HL-60 (cell line): Measurements from ENCODE around the gene TMEM176B.
"Not testable (repeated sequence)": the region's sequence is repeated elsewhere in the genome, so short reads cannot be mapped to it uniquely, and the experiment has no call there.

Experiments used
- DNase-seq, 2 experiments: peaks; one replicate each; pipeline ENCODE4 v3.0.0-alpha.2; 2010 to 2020; ENCODE audit warnings: low read depth in 1 of 2, low spot score in 1 of 2
- H3K27ac ChIP-seq: fragments of 250-450 bp; sonication (Bioruptor Pico); replicated peaks from 2 replicates; pipeline ENCODE4 v1.5.1; 2020; ENCODE audit warnings: mild to moderate bottlenecking, moderate library complexity
- H3K27me3 ChIP-seq: fragments of 250-450 bp; sonication (Bioruptor Pico); 2 replicates; pipeline ENCODE4 v1.5.1; 2021; ENCODE audit warnings: mild to moderate bottlenecking, moderate library complexity; ENCODE audit not compliant: insufficient read depth, poor library complexity, severe bottlenecking
- H3K4me3 ChIP-seq: replicated peaks from 2 replicates; pipeline ENCODE4 v1.5.1; 2011; ENCODE audit warnings: mild to moderate bottlenecking, control low read depth, low read length; ENCODE audit not compliant: insufficient read depth
- CTCF ChIP-seq: IDR thresholded peaks from one replicate; pipeline ENCODE4 v1.5.1; 2011; ENCODE audit warnings: low read length, control low read depth, inconsistent platforms; ENCODE audit not compliant: insufficient read depth
- GABPA ChIP-seq: IDR thresholded peaks from 2 replicates; pipeline ENCODE4 v1.6.1; 2012; ENCODE audit warnings: low read depth
- POLR2AphosphoS5 ChIP-seq: IDR thresholded peaks from 2 replicates; pipeline ENCODE4 v1.6.1; 2012; ENCODE audit warnings: low read depth
- REST ChIP-seq: IDR thresholded peaks from 2 replicates; pipeline ENCODE4 v1.6.1; 2012; ENCODE audit warnings: low read depth; ENCODE audit not compliant: insufficient replicate concordance
- SPI1 ChIP-seq: IDR thresholded peaks from 2 replicates; pipeline ENCODE4 v1.6.1; 2012; ENCODE audit warnings: low read depth, mild to moderate bottlenecking, borderline replicate concordance

TMEM176B gene

GRCh38 chr7:150780292-150780691, 19.9 kb downstream of the TMEM176B start:
- TF ChIP-seq SPI1 (no peak), POLR2AphosphoS5 (no peak), GABPA (no peak), CTCF (no peak), REST (no peak)
- DNase-seq, result peak in 1 of 2 experiments; percentile 5
- Histone ChIP-seq H3K27me3 (no peaks in the 10 kb centered on the region), H3K4me3 (no peak overlapping the region), H3K27ac (no peak overlapping the region; the same call in 1 of the 2 replicates)

- Histone ChIP-seq H3K4me3 (no peak overlapping the region), H3K27ac (no peak overlapping the region), H3K27me3 (no peaks in the 10 kb centered on the region)
- TF ChIP-seq POLR2AphosphoS5 (no peak), SPI1 (no peak), REST (no peak), CTCF (peak; percentile 81), GABPA (no peak)
- peak in 1 of 2 experiments; percentile 74 for DNase-seq
Observed at GRCh38 chr7:150778738-150779301, 21.3 kb downstream of the TMEM176B start.

DNA sequence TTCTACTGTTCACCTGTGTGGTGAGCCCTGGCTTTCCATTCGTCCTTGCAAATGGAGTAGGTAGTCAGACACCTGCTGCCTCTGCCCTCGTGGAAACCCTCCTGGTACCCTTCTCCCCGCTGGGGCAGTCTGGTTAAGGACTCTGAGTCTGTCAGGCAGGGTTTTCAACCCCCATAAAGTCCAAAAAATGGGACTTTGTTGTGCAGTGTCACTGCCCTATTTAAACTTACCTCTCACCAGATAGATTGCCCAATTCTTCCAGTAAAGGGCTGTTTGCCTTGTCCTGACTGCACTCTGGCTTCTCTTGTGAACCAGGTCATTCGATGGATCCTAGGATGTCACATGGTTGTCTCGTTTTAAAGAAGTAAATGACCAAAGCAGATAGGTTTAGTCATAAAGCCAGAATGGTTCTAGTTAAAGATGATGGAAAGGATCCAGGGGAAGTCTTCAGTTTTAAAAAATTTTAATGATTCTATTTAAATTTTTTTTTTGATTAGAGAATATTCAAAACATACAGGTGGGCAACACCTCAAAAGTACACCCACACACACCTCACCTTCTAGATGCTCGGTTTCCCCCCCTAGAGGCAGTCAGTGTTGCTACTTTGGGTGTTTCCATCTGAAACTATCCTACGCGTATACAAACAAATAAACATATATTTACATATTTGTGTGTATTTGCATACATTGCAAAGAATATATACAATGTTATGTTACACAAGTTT, 22.0 kb downstream of the TMEM176B start:
- DNase-seq, result no peak
- H3K4me3 ChIP-seq, result no peak overlapping the region
- H3K27me3 ChIP-seq, result no peaks in the 10 kb centered on the region
- H3K27ac ChIP-seq, result no peak overlapping the region
- no peak for TF ChIP-seq POLR2AphosphoS5

- H3K27me3 ChIP-seq, H3K27ac ChIP-seq, H3K4me3 ChIP-seq, DNase-seq: not testable (repeated sequence)
Observed at GRCh38 chr7:150774131-150774530, 26.0 kb downstream of the TMEM176B start.

- Histone ChIP-seq H3K4me3 (no peak overlapping the region), H3K27ac (no peak overlapping the region), H3K27me3 (no peaks in the 10 kb centered on the region)
- DNase-seq, result no peak
- TF ChIP-seq SPI1 (no peak), GABPA (no peak), POLR2AphosphoS5 (no peak), REST (no peak), CTCF (no peak)
Observed at GRCh38 chr7:150769768-150770167, 30.4 kb downstream of the TMEM176B start.
